Measurements from ENCODE around the gene SNX25.

SNX25 gene

DNA sequence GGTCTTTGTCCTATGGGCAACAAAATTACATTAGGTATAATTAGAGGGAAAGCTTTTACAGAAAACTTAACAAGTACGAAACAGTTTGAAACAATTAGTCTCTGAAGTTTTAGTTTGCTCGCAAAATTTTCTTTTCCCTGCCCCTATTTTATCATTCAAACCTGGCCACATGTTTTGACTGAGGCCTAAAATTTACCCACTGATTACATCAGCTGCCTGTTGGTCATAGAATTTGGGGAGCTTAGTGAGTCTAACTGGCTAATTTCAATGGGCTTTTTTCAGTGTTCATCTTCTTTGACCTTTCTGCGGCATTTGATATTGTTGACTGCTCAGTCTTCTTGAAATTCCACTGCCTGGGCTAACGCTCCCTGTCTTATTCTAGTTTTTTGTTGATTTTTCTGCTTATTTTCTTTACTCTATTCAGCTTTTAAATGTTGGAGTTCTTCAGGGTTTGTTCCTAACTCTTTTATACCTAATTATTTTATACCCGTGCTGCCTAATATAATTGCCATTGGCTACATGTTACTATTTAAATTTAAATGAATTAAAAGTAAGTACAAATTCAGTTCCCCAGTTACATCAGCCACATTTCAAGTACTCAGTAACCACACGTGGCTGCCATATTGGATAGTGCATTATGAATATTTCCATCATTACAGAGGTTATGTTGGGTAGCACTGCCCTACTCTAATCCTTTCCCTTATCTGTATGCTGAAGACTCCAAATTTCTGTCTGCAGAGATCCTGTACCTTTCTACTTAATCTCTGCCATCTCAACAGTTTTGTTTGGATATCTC, 87.5 kb downstream of the SNX25 start:
- Histone ChIP-seq H3K36me3 (ENCODE audit: control insufficient read depth in 2 of 2, insufficient read depth in 1 of 2, low read length in 2 of 2) (peaks cover 10 to 46% of the 10 kb centered on the region in 2 experiments), H3K4me3 (ENCODE audit: low read depth, low read length) (no peak overlapping the region), H3K27ac (ENCODE audit: extremely low read depth, low read depth, low read length) (no peak overlapping the region), H3K4me1 (ENCODE audit: control insufficient read depth, insufficient read depth, low read length) (no peaks in the 10 kb centered on the region), H3K9me3 (ENCODE audit: control insufficient read depth, insufficient read depth, low read depth, low read length) (no peaks in the 10 kb centered on the region)
- POLR2A ChIA-PET, result no interaction called here
- TF ChIP-seq, protein P1, sequence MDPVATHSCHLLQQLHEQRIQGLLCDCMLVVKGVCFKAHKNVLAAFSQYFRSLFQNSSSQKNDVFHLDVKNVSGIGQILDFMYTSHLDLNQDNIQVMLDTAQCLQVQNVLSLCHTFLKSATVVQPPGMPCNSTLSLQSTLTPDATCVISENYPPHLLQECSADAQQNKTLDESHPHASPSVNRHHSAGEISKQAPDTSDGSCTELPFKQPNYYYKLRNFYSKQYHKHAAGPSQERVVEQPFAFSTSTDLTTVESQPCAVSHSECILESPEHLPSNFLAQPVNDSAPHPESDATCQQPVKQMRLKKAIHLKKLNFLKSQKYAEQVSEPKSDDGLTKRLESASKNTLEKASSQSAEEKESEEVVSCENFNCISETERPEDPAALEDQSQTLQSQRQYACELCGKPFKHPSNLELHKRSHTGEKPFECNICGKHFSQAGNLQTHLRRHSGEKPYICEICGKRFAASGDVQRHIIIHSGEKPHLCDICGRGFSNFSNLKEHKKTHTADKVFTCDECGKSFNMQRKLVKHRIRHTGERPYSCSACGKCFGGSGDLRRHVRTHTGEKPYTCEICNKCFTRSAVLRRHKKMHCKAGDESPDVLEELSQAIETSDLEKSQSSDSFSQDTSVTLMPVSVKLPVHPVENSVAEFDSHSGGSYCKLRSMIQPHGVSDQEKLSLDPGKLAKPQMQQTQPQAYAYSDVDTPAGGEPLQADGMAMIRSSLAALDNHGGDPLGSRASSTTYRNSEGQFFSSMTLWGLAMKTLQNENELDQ (tag by site-specific recombination; IDR thresholded peaks at IDR 0.05; ENCODE audit: low read depth), result no peak
- no peak for TF ChIP-seq ZNF843 (tag by site-specific recombination; IDR thresholded peaks at IDR 0.05)
- CTCF ChIA-PET, result no interaction called here

DNA sequence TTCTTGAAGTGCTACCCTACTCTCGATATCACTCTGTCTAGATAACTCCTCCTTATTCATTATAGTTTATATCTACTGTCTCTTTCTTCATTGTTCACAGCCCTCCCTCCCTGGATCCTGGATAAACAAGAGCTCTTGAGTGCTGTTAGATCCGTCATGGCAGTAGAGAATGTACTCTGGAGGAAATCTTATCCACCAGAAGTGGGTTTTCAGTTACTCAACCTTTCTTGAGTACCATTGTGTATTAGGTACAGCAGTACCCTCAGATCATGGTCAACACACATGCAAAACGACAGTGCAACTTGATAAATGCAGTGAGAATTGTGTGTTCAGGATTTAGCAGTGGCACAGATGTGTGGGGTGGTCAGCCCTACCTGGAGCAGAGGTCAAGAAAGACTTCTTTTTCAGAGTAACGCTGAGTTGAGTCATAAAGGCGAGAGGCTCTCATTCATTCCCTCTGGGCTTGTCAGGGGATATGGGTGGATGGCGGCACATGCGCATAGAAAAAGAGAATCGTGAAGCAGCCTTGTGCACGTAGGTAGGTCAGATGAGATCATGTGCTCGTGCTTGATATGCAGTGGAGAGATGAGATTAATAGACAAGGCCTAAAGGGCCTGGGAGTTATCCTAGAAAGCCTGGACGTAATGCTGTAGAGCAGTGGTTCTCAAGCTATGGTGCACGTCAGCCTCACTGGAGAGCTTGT, 89.5 kb downstream of the SNX25 start:
- no peak overlapping the region for H3K4me3 ChIP-seq (ENCODE audit: low read depth, low read length)
- ChIA-PET CTCF (interaction anchor here (0.6 kb wide), 1 partner anchor 82 kb away, joined by 4 read pairs; no protein-coding TSS in a partner anchor), POLR2A (no interaction called here)
- no peaks in the 10 kb centered on the region for H3K4me1 ChIP-seq (ENCODE audit: control insufficient read depth, insufficient read depth, low read length)
- TF ChIP-seq ZNF426 (tag by site-specific recombination; IDR thresholded peaks at IDR 0.05) (no peak), ZFP37 (tag by site-specific recombination; IDR thresholded peaks at IDR 0.05) (no peak), ZNF548 (tag by site-specific recombination; IDR thresholded peaks at IDR 0.05) (no peak), ZNF404 (tag by site-specific recombination; IDR thresholded peaks at IDR 0.05) (no peak), GLI4 (tag by site-specific recombination; IDR thresholded peaks at IDR 0.05) (no peak), ZNF174 (tag by site-specific recombination; IDR thresholded peaks at IDR 0.05) (no peak)
- TF ChIP-seq, protein P2, sequence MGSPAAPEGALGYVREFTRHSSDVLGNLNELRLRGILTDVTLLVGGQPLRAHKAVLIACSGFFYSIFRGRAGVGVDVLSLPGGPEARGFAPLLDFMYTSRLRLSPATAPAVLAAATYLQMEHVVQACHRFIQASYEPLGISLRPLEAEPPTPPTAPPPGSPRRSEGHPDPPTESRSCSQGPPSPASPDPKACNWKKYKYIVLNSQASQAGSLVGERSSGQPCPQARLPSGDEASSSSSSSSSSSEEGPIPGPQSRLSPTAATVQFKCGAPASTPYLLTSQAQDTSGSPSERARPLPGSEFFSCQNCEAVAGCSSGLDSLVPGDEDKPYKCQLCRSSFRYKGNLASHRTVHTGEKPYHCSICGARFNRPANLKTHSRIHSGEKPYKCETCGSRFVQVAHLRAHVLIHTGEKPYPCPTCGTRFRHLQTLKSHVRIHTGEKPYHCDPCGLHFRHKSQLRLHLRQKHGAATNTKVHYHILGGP (tag by site-specific recombination; IDR thresholded peaks at IDR 0.05), result no peak
- TF ChIP-seq, protein P3, sequence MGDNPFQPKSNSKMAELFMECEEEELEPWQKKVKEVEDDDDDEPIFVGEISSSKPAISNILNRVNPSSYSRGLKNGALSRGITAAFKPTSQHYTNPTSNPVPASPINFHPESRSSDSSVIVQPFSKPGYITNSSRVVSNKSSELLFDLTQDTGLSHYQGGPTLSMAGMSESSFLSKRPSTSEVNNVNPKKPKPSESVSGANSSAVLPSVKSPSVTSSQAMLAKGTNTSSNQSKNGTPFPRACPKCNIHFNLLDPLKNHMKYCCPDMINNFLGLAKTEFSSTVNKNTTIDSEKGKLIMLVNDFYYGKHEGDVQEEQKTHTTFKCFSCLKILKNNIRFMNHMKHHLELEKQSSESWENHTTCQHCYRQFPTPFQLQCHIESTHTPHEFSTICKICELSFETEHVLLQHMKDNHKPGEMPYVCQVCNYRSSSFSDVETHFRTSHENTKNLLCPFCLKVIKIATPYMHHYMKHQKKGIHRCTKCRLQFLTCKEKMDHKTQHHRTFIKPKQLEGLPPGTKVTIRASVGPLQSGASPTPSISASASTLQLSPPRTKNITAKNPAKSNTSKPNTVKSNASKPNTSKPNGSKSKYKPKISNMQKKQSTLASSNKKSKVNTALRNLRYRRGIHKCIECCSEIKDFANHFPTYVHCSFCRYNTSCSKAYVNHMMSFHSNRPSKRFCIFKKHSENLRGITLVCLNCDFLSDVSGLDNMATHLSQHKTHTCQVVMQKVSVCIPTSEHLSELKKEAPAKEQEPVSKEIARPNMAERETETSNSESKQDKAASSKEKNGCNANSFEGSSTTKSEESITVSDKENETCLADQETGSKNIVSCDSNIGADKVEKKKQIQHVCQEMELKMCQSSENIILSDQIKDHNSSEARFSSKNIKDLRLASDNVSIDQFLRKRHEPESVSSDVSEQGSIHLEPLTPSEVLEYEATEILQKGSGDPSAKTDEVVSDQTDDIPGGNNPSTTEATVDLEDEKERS (tag by site-specific recombination; IDR thresholded peaks at IDR 0.05), result no peak
- TF ChIP-seq, protein P4, sequence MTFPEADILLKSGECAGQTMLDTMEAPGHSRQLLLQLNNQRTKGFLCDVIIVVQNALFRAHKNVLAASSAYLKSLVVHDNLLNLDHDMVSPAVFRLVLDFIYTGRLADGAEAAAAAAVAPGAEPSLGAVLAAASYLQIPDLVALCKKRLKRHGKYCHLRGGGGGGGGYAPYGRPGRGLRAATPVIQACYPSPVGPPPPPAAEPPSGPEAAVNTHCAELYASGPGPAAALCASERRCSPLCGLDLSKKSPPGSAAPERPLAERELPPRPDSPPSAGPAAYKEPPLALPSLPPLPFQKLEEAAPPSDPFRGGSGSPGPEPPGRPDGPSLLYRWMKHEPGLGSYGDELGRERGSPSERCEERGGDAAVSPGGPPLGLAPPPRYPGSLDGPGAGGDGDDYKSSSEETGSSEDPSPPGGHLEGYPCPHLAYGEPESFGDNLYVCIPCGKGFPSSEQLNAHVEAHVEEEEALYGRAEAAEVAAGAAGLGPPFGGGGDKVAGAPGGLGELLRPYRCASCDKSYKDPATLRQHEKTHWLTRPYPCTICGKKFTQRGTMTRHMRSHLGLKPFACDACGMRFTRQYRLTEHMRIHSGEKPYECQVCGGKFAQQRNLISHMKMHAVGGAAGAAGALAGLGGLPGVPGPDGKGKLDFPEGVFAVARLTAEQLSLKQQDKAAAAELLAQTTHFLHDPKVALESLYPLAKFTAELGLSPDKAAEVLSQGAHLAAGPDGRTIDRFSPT (tag by site-specific recombination; IDR thresholded peaks at IDR 0.05), result no peak
- no peaks in the 10 kb centered on the region for H3K9me3 ChIP-seq (ENCODE audit: control insufficient read depth, insufficient read depth, low read depth, low read length)
- H3K36me3 ChIP-seq (ENCODE audit: control insufficient read depth in 2 of 2, insufficient read depth in 1 of 2, low read length in 2 of 2), result peaks cover 4 to 34% of the 10 kb centered on the region in 2 experiments; a peak in 2 of 3 replicates
- no peak overlapping the region for H3K27ac ChIP-seq (ENCODE audit: extremely low read depth, low read depth, low read length)
